ENCODE measurements around the gene LDB2.

Gene LDB2

GRCh38 chr4:16521156-16521915 lies 377.1 kb downstream of the LDB2 start:
- Histone ChIP-seq H4K20me1 (ENCODE audit: control insufficient read depth, insufficient read depth, low read depth, low read length) (no peaks in the 10 kb centered on the region), H3K27me3 (ENCODE audit: control insufficient read depth, low read length) (no peaks in the 10 kb centered on the region), H3K4me2 (ENCODE audit: low read length) (no peak overlapping the region), H3K4me1 (ENCODE audit: control insufficient read depth, low read length) (no peaks in the 10 kb centered on the region), H3K9me2 (replicated peaks; ENCODE audit: control insufficient read depth, low read length) (no peaks in the 10 kb centered on the region), H3K36me3 (ENCODE audit: control insufficient read depth, low read length) (no peaks in the 10 kb centered on the region), H3K27ac (ENCODE audit: low read depth, low read length) (no peak overlapping the region), H3K4me3 (ENCODE audit: low read length) (no peak overlapping the region), H3K9me3 (ENCODE audit: control insufficient read depth, insufficient read depth, low read length) (no peaks in the 10 kb centered on the region), H3F3A (ENCODE audit: control insufficient read depth, insufficient read depth) (no peaks in the 10 kb centered on the region), H3K79me2 (ENCODE audit: control insufficient read depth, low read length) (no peaks in the 10 kb centered on the region)
- no peak for TF ChIP-seq EZH2phosphoT487 (IDR thresholded peaks at IDR 0.05; ENCODE audit: borderline replicate concordance, low read length)
- TF ChIP-seq, protein P1, sequence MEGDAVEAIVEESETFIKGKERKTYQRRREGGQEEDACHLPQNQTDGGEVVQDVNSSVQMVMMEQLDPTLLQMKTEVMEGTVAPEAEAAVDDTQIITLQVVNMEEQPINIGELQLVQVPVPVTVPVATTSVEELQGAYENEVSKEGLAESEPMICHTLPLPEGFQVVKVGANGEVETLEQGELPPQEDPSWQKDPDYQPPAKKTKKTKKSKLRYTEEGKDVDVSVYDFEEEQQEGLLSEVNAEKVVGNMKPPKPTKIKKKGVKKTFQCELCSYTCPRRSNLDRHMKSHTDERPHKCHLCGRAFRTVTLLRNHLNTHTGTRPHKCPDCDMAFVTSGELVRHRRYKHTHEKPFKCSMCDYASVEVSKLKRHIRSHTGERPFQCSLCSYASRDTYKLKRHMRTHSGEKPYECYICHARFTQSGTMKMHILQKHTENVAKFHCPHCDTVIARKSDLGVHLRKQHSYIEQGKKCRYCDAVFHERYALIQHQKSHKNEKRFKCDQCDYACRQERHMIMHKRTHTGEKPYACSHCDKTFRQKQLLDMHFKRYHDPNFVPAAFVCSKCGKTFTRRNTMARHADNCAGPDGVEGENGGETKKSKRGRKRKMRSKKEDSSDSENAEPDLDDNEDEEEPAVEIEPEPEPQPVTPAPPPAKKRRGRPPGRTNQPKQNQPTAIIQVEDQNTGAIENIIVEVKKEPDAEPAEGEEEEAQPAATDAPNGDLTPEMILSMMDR (IDR thresholded peaks at IDR 0.05; ENCODE audit: low read depth, low read length, poor library complexity, severe bottlenecking), result no peak

DNA sequence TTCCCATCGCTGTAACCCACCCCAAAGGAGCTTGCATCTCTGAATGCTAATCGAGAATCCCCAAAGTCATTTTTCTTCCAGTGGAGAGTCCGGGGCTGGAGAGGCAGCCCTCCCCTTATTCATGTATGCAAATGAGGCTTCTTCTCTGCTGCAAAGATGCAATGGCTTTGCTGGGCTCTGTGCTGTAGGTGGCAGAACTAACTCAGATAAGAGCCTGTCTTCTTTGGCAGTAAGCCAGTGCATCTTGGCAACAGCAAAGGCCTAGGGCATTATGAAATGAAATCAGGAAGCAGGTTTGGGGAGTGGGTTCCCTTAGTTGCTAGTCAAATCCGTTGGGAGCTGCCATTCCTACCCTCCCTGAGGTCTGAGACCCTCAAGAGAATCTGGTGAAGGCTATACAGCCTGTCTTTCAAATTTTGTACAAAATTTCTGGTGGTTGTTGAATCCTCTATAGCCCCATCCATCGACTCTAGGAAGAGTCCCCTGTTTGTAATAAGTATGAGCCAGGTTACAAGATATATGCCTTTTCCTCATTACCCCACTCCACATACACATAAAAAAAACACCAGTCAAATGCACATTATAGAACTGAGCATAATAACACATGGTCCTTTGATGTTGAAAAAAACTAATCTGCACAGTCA lies 381.5 kb downstream of the LDB2 start:
- no peaks in the 10 kb centered on the region for H3K36me3 ChIP-seq (ENCODE audit: control insufficient read depth, low read length)
- no peak overlapping the region for H3K4me2 ChIP-seq (ENCODE audit: low read length)
- no peaks in the 10 kb centered on the region for H4K20me1 ChIP-seq (ENCODE audit: control insufficient read depth, insufficient read depth, low read depth, low read length)
- no peak for TF ChIP-seq EZH2phosphoT487 (IDR thresholded peaks at IDR 0.05; ENCODE audit: borderline replicate concordance, low read length)
- TF ChIP-seq, protein P1 (IDR thresholded peaks at IDR 0.05; ENCODE audit: low read depth, low read length, poor library complexity, severe bottlenecking), result no peak
- no peaks in the 10 kb centered on the region for H3K27me3 ChIP-seq (ENCODE audit: control insufficient read depth, low read length)
- H3K9me2 ChIP-seq (replicated peaks; ENCODE audit: control insufficient read depth, low read length), result no peaks in the 10 kb centered on the region
- no peak overlapping the region for H3K27ac ChIP-seq (ENCODE audit: low read depth, low read length)
- no peaks in the 10 kb centered on the region for H3K79me2 ChIP-seq (ENCODE audit: control insufficient read depth, low read length)
- no peak overlapping the region for H3K4me3 ChIP-seq (ENCODE audit: low read length)
- H3F3A ChIP-seq (ENCODE audit: control insufficient read depth, insufficient read depth), result no peaks in the 10 kb centered on the region
- no peaks in the 10 kb centered on the region for H3K9me3 ChIP-seq (ENCODE audit: control insufficient read depth, insufficient read depth, low read length)
- no peaks in the 10 kb centered on the region for H3K4me1 ChIP-seq (ENCODE audit: control insufficient read depth, low read length)

DNA sequence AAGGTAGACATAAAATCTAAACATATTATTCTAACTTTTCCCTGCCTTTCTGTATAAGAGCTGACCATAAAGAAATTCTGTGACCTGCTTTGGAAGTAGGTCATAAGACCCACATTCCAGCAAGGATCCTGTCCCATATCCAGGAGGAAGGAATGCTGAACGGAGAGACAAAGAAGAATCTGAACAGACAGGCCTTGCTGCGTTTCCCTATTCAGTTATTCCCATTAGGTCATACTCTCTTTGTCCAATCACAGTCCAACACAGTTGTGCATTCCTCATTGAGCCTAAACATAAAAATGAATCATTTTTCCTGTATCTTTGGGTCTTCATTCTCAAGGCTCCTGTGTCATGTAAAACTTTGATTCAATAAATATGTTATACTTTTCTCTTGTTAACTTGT lies 384.6 kb downstream of the LDB2 start:
- no peak overlapping the region for H3K4me3 ChIP-seq (ENCODE audit: low read length)
- no peaks in the 10 kb centered on the region for H3K9me2 ChIP-seq (replicated peaks; ENCODE audit: control insufficient read depth, low read length)
- H3K79me2 ChIP-seq (ENCODE audit: control insufficient read depth, low read length), result no peaks in the 10 kb centered on the region
- H3K36me3 ChIP-seq (ENCODE audit: control insufficient read depth, low read length), result no peaks in the 10 kb centered on the region
- H3K27me3 ChIP-seq (ENCODE audit: control insufficient read depth, low read length), result no peaks in the 10 kb centered on the region
- no peak overlapping the region for H3K27ac ChIP-seq (ENCODE audit: low read depth, low read length)
- TF ChIP-seq, protein P1 (IDR thresholded peaks at IDR 0.05; ENCODE audit: low read depth, low read length, poor library complexity, severe bottlenecking), result no peak
- no peak for TF ChIP-seq EZH2phosphoT487 (IDR thresholded peaks at IDR 0.05; ENCODE audit: borderline replicate concordance, low read length)
- H4K20me1 ChIP-seq (ENCODE audit: control insufficient read depth, insufficient read depth, low read depth, low read length), result no peaks in the 10 kb centered on the region
- no peak overlapping the region for H3K4me2 ChIP-seq (ENCODE audit: low read length)
- H3F3A ChIP-seq (ENCODE audit: control insufficient read depth, insufficient read depth), result no peaks in the 10 kb centered on the region
- H3K4me1 ChIP-seq (ENCODE audit: control insufficient read depth, low read length), result no peaks in the 10 kb centered on the region
- peaks cover 12% of the 10 kb centered on the region; the same call in 1 of the 2 replicates for H3K9me3 ChIP-seq (ENCODE audit: control insufficient read depth, insufficient read depth, low read length)
